Measurements from ENCODE around the gene AFDN. TPM values are rescaled to one million over a fixed set of nuclear protein-coding genes. Genes with fewer than 3 reads are reported as not detected.

Gene AFDN
- total RNA-seq, 2 experiments from 2014 or later, result 45.9 to 46.3 TPM

DNA sequence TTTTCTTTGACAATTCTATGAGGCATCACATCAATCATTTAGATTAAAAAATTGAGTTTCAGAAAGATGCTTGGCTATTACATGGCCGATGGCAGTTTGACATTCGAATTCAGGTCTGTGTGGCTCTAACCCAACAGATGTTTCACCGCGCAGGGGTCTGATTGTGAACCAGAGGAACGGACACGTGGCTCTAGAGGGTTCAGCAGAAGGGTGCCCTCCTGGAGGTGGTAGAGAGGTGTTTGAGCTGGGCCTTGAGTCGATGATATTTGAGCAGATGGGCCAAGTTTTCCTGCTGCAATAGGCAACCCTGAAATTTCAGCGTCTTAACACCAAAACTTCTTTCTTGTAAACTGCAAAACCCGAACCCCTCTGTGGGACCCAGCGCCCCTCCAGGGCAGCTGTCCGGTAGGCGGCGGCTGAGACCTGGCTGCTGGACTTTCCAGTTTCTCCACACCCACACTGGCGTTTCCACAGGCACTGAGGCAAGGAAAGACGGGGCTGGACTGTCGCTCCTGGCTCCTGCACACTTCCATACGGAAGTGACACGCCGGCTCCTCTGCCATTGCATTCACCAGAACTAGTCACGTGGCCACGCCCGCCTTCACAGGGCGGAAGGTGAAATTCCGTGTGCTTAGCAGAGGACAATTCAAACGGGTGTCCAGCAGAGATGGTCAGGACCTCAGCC, 11.3 kb upstream of the AFDN start:
- Mint-ChIP-seq H3K9me3 (no peaks in the 10 kb centered on the region), H3K4me3 (peak overlapping the region; percentile 45), H3K4me1 (peaks cover 2% of the 10 kb centered on the region), H3K36me3 (ENCODE audit: low read depth) (no peaks in the 10 kb centered on the region), H3K27me3 (peaks cover 37% of the 10 kb centered on the region), H3K27ac (no peak overlapping the region)
- POLR2A ChIA-PET, result no interaction called here
- CTCF ChIA-PET, result no interaction called here
- DNase-seq, result no peak

DNA sequence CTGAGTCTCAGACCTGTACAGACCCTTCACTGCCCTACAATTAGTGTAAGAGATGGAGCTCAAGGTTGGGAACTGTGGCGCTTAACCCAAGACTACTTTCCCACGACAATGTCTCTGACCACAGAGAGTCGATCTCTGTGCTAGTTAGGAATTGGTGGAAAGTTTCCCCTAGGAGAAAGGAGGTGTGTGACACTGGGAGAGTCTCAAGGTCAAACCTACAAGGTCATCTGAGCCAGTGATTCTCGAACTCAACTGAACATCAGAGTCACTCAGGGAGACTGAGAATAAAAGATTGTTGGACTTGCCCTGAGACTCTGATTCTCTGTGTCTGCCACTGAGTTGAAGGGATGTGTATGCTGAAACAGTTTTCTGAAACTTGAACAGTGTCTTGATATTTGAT, 9.7 kb upstream of the AFDN start:
- Mint-ChIP-seq H3K36me3 (ENCODE audit: low read depth) (no peaks in the 10 kb centered on the region), H3K4me1 (peaks cover 2% of the 10 kb centered on the region), H3K27ac (no peak overlapping the region), H3K9me3 (no peaks in the 10 kb centered on the region), H3K27me3 (peaks cover 31% of the 10 kb centered on the region), H3K4me3 (no peak overlapping the region)
- DNase-seq, result no peak
- POLR2A ChIA-PET, result no interaction called here
- CTCF ChIA-PET, result no interaction called here

DNA sequence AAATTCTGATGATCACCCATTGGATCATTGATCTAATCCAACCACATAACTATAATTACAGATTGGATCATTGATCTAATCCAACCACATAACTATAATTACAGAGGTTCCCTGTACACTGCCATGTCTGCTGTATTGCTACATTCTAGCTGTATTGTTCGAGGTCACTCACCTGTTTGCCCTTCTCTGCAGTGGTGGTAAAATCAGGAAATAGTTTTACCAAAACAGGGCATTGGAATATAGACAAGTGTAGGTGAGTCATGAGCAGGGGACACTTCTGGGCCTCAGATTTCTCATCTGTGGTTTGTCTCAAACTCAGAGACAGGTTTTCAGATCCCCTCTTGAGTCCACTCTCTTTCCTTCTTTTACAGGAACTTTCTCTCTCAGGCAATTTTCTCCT, 9.0 kb upstream of the AFDN start:
- ChIA-PET CTCF (no interaction called here), POLR2A (no interaction called here)
- Mint-ChIP-seq H3K36me3 (ENCODE audit: low read depth) (no peaks in the 10 kb centered on the region), H3K27ac (no peak overlapping the region), H3K9me3 (no peaks in the 10 kb centered on the region), H3K27me3 (peaks cover 34% of the 10 kb centered on the region), H3K4me3 (no peak overlapping the region), H3K4me1 (peaks cover 2% of the 10 kb centered on the region)
- no peak for DNase-seq

DNA sequence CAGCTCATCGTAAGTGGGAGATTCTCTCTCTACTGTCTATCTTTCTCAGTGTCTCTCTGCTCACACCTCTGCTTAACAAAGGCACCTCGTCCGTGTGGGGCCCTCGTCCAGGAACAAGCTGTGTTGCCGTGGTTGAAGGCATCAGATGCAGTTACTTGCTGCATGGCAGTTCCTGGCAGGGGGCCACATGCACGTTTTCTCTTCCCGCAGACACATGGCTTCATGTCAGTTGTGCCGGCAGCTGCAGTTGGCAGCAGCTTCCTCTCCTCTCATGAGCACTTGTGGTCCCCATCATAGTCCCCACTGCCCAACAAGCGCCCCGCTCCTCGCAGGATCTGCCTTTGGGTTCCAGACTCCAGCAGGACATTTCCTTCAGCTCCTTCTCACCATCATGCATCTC, 7.1 kb upstream of the AFDN start:
- Mint-ChIP-seq H3K4me3 (no peak overlapping the region), H3K9me3 (no peaks in the 10 kb centered on the region), H3K27me3 (peaks cover 38% of the 10 kb centered on the region), H3K4me1 (peaks cover 2% of the 10 kb centered on the region), H3K36me3 (ENCODE audit: low read depth) (no peaks in the 10 kb centered on the region), H3K27ac (no peak overlapping the region)
- POLR2A ChIA-PET, result no interaction called here
- CTCF ChIA-PET, result no interaction called here
- no peak for DNase-seq

DNA sequence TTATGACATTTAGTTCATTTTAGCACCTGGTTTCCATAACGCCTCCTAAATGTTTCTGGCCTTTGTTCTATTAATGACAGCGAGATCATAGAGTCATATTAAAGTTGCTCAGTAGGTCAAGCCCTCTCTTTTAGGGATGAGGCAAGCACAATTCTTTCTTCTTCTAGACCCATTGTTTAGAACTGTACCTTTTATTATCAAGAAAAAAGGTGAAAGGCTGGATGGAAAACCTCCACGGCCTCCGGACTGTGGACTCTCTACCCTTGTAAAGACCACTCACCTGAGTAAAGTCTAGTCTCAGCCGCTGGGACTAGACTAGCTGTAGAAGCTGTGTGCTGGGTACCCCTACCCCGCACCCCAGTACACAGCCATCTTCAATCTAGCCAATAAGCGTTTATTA, 6.0 kb upstream of the AFDN start:
- no peak for DNase-seq
- ChIA-PET POLR2A (no interaction called here), CTCF (no interaction called here)
- peaks cover 45% of the 10 kb centered on the region for H3K27me3 Mint-ChIP-seq
- no peak overlapping the region for H3K27ac Mint-ChIP-seq
- peaks cover 7% of the 10 kb centered on the region for H3K4me1 Mint-ChIP-seq
- no peak overlapping the region for H3K4me3 Mint-ChIP-seq
- H3K9me3 Mint-ChIP-seq, result no peaks in the 10 kb centered on the region
- peaks cover 3% of the 10 kb centered on the region for H3K36me3 Mint-ChIP-seq (ENCODE audit: low read depth)

DNA sequence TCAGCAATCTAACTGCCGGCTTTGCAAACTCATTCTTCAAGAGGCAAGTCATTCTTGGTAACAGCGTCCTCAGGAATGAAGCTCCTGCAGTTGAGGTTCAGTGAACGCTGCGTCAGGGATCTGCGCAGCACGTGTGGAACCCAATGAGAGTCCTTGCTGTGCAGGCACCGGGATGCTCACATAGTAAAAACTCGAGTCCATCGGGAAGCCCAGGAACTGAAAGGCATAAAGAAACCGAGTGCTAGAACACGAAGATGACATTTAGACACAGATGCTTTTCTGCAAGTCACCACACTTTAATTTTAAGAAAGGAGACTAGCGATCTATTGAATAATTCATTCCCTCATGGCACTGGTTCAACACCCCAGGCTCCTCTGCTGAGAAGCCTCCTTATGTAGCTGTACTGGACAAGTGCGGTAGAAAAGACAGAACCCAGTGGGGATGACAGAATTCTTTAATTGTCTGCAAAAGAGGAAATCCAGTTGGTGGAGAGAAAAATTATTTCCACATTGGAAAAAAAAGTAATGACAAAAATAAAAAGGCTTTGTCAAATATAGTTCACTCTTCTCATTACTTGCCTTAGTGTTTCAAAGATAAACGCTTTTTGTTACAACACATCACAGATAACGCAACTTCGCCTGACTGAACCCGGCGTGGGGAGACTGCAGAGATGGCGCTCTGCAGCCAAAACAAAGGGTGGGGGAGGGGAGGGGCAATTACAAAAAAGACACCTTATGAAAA, 1.9 kb upstream of the AFDN start:
- Mint-ChIP-seq H3K27ac (no peak overlapping the region), H3K4me1 (peaks cover 32% of the 10 kb centered on the region), H3K27me3 (peaks cover 52% of the 10 kb centered on the region), H3K9me3 (no peaks in the 10 kb centered on the region), H3K36me3 (ENCODE audit: low read depth) (peaks cover 7% of the 10 kb centered on the region), H3K4me3 (peak overlapping the region; percentile 36)
- CTCF ChIA-PET, result interaction anchor here (0.5 kb wide), 1 partner anchor 10 kb away, joined by 3 read pairs; no protein-coding TSS in a partner anchor
- POLR2A ChIA-PET, result no interaction called here
- no peak for DNase-seq

DNA sequence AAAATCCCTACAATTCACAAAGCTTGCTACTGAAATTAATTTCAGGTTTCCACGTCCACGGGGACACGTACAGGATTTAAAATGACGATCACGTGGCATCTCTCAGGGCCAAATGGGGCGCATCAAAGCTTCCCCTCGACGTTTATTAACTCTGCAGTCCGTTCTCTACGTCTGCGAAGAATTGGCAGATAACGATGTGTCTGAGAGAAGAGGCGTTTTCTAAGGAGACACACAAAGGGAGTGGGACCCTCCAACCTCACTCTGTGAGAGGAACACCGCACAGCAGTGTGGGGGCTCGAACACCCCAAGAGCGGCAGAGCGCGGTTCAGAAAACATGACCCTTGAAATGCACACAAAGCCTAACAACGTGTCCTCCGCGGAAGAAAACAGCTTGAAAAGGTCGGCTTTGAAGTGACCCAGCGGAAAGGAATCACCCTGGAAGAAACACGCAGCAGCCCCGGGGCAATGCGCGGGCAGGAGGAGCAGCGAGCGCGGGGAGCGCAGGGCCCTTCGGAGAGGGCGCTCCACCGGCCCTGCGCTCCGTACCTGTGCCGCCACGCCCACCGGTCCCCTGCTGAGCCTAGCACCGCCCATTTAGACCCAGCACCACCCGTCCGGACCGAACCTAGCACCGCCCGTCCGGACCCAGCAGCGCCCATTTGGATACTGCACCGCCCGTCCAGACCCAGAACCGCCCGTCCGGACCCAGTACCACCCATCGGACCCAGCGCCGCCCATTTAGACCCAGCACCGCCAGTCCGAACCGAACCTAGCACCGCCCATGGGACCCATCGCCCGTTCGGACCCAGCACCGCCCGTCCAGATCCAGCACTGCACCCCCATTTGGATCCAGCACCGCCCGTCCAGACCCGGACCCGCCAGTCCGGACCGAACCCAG, 1.1 kb upstream of the AFDN start:
- CTCF ChIA-PET, result interaction anchor here (0.5 kb wide), 1 partner anchor 11 kb away, joined by 3 read pairs; no protein-coding TSS in a partner anchor

DNA sequence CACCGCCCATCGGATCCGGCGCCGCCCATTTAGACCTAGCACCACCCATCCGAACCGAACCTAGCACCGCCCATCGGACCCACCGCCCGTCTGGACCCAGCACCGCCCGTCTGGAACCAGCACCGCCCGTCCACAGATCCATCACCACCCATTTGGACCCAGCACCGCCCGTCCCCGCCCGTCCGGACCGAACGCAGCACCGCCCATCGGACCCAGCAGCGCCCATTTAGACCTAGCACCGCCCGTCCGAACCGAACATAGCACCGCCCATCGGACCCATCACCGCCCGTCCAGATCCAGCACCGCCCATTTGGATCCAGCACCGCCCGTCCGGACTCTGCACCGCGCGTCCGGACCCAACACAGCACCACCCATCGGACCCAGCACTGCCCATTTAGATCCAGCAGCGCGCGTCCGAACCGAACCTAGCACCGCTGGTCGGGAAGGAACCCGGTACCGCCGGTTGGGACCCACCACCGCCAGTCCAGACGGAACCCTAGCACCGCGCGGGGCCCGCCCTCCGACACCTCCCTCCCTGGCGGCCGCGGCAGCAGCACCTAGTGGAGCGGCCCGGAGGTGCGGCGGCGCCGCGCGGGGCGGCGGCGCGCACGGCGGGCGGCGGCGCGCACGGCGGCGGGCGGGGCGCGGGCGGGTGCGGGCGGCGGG, 348 bp upstream of the AFDN start:
- no peaks in the 10 kb centered on the region for H3K9me3 Mint-ChIP-seq
- H3K27me3 Mint-ChIP-seq, result peaks cover 56% of the 10 kb centered on the region
- peaks cover 46% of the 10 kb centered on the region for H3K4me1 Mint-ChIP-seq
- POLR2A ChIA-PET, result interaction anchor here (1.0 kb wide), 1 partner anchor 9 kb away, joined by 3 read pairs; no protein-coding TSS in a partner anchor
- CTCF ChIA-PET, result no interaction called here
- H3K4me3 Mint-ChIP-seq, result peak overlapping the region; percentile 82
- H3K27ac Mint-ChIP-seq, result peak overlapping the region; percentile 31
- DNase-seq, result peak; percentile 76
- H3K36me3 Mint-ChIP-seq (ENCODE audit: low read depth), result peaks cover 7% of the 10 kb centered on the region

More for the DNA sequence above, 1.1 kb upstream of the AFDN start:
- Mint-ChIP-seq H3K4me1 (peaks cover 40% of the 10 kb centered on the region), H3K9me3 (no peaks in the 10 kb centered on the region), H3K36me3 (ENCODE audit: low read depth) (peaks cover 7% of the 10 kb centered on the region), H3K4me3 (peak overlapping the region; percentile 82), H3K27me3 (peaks cover 54% of the 10 kb centered on the region), H3K27ac (no peak overlapping the region)
- peak; percentile 26 for DNase-seq
- POLR2A ChIA-PET, result no interaction called here

DNA sequence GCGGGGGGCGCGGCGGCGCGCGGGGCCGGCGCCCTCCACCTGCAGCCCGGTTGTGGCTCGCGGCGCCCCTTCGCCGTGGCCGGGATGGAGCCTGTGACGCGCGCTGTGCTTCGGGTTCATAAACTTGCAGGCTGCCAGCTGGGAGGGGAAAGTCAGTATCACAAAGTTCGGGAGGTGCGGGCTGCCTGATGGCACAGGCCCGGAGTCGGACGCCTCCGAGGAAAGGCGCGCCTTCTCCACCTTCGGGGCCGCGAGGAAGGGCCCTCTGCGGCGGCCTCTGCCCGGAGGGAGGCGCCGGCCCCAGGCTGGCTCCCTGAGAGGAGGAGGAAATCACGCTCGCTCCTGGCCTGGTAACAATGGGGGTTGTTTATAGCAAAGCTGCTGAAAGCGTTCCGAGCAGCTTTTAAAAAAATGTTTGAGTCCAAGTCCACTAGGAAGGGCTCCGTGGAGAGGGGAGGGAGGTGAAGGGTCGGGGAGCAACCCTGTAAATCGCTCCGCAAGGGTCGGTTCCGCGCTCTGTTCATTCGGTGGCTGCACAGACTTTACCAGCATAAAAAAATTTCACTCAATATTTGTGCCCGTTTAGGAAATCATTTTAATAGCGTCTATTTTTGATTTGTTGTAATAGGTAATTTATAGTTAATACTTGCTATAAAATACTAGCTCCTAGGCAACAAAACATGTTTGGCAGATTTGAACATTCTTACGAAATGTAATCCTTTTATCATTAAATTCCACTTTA, 1.0 kb downstream of the AFDN start:
- CTCF ChIA-PET, result interaction anchor here (0.5 kb wide), 1 partner anchor 69 kb away, joined by 4 read pairs; no protein-coding TSS in a partner anchor

DNA sequence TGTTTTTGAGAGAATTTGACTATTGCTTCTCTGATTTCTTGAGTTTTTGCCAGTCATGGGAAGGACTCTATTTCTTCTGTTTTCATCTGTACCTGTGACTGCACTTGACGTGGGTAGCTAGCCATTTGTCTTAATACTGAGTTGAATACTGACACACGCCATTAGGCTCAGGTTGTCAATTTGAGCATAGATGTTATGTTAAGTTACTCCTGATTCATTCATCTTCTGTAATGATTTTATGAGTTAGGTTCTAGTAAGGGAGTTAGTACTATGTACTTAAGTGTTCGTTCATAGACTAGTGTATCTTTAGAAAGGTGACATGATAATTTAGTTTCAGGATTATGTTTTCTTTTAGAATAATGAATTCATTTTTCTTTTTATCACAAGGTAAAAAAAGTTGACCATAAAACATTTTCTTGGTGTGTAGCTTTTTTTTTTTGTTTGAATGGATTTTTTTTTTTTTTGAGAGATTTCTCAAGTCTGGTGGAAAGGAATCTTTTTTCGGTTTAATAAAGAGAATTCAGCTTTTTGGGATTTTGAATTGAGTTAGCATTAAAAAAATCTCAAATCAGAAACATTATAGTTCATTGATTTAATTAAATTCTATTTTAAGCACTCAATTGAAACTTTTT, 1.7 kb downstream of the AFDN start:
- ChIA-PET POLR2A (interaction anchor here (1.0 to 1.2 kb wide), 3 partner anchors 12 to 477 kb away, joined by 3 to 4 read pairs (median 4); no protein-coding TSS in a partner anchor), CTCF (interaction anchor here (0.5 to 0.8 kb wide), 2 partner anchors 69 to 1093 kb away, joined by 4 read pairs; no protein-coding TSS in a partner anchor)
- Mint-ChIP-seq H3K27me3 (peaks cover 58% of the 10 kb centered on the region), H3K36me3 (ENCODE audit: low read depth) (peaks cover 7% of the 10 kb centered on the region), H3K9me3 (no peaks in the 10 kb centered on the region), H3K27ac (peak overlapping the region; percentile 64), H3K4me1 (peaks cover 66% of the 10 kb centered on the region), H3K4me3 (peak overlapping the region; percentile 85)
- no peak for DNase-seq

More for the DNA sequence above, 1.0 kb downstream of the AFDN start:
- peak; percentile 38 for DNase-seq
- H3K4me1 Mint-ChIP-seq, result peaks cover 59% of the 10 kb centered on the region
- POLR2A ChIA-PET, result interaction anchor here (1.0 to 1.2 kb wide), 4 partner anchors 7 to 476 kb away, joined by 3 to 4 read pairs (median 4); no protein-coding TSS in a partner anchor
- H3K9me3 Mint-ChIP-seq, result no peaks in the 10 kb centered on the region
- peak overlapping the region; percentile 85 for H3K4me3 Mint-ChIP-seq
- peaks cover 7% of the 10 kb centered on the region for H3K36me3 Mint-ChIP-seq (ENCODE audit: low read depth)
- peak overlapping the region; percentile 64 for H3K27ac Mint-ChIP-seq
- peaks cover 58% of the 10 kb centered on the region for H3K27me3 Mint-ChIP-seq

DNA sequence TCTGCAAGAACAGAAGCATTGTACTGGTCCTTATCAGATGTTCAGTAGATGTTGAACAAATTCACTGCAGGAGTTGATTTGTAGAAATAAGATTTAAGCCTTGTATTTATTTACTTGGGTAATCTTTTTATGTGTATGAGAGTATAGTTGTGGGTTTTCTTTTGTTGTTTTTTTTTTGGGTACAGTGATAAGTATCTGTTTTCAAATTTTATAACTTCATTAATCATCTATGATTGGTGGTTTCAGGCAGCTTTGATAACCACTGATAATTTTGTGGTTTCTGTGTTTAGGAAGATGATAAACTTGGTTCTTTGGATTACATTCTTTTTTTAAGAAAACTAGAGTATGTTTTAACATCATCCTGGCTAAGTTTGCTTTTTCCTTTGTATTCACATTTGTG, 2.8 kb downstream of the AFDN start:
- peaks cover 53% of the 10 kb centered on the region for H3K27me3 Mint-ChIP-seq
- ChIA-PET CTCF (interaction anchor here (0.9 to 2.1 kb wide), 3 partner anchors 14 to 478 kb away, joined by 4 to 6 read pairs (median 5); no protein-coding TSS in a partner anchor), POLR2A (interaction anchor here (1.0 to 1.1 kb wide), 2 partner anchors 27 to 55 kb away, joined by 3 to 4 read pairs; no protein-coding TSS in a partner anchor)
- no peak for DNase-seq
- H3K4me3 Mint-ChIP-seq, result no peak overlapping the region
- H3K4me1 Mint-ChIP-seq, result peaks cover 71% of the 10 kb centered on the region
- H3K9me3 Mint-ChIP-seq, result no peaks in the 10 kb centered on the region
- H3K27ac Mint-ChIP-seq, result no peak overlapping the region
- peaks cover 7% of the 10 kb centered on the region for H3K36me3 Mint-ChIP-seq (ENCODE audit: low read depth)

Data from activated CD4-positive, alpha-beta memory T cell treated with anti-CD3 and anti-CD28 coated beads, Interleukin-2, amount 10 ng/mL, durations not matched to agents 7 days and 5 days (primary cell).